DOHH2 (cell line): ENCODE measurements around the gene TMEM273.

Experiments
- CTCF ChIP-seq: fragments of 200-600 bp; sonication (generic); IDR thresholded peaks from one replicate; pipeline ENCODE4 v1.5.1; 2014; ENCODE audit warnings: antibody characterized with exemption, mild to moderate bottlenecking, low read depth, low read length; ENCODE audit not compliant: poor library complexity, severe bottlenecking
- EZH2phosphoT487 ChIP-seq: fragments of 200-600 bp; sonication (generic); IDR thresholded peaks from 2 replicates; pipeline ENCODE4 v1.6.1; 2017; ENCODE audit warnings: borderline replicate concordance, mild to moderate bottlenecking, antibody characterized with exemption, low read length, moderate library complexity, mixed read lengths

GRCh38 chr10:49112098-49112497 is 76.1 kb downstream of the TMEM273 start:
- TF ChIP-seq CTCF: no peak
- TF ChIP-seq EZH2phosphoT487: no peak
